Lower leg skin (tissue), 4 donors: ENCODE measurements around the gene KRT28. TPM values are rescaled to one million over a fixed set of nuclear protein-coding genes. Genes with fewer than 3 reads are reported as not detected.

ENCODE experiments used
- DNase-seq, 2 donors: peaks; one replicate each; pipeline ENCODE4 v3.0.0-alpha.2; 2019; ENCODE audit warnings: low spot score in 2 of 2
- H3K4me3 ChIP-seq: fragments of 200-600 bp; sonication (generic); 2 replicates; pipeline ENCODE4 v1.5.1; 2017; ENCODE audit warnings: mild to moderate bottlenecking, low read depth; ENCODE audit not compliant: poor library complexity, severe bottlenecking
- CTCF ChIP-seq, 3 donors: fragments of 450-650 bp; IDR thresholded peaks; one replicate each; pipeline ENCODE4 v1.5.1; 2016; ENCODE audit warnings: antibody characterized with exemption in 3 of 3, mild to moderate bottlenecking in 3 of 3, moderate library complexity in 2 of 3
- POLR2A ChIP-seq, 2 donors: fragments of 450-650 bp; IDR thresholded peaks; one replicate each; pipeline ENCODE4 v1.6.1; 2016 to 2017; ENCODE audit warnings: antibody characterized with exemption in 2 of 2, mild to moderate bottlenecking in 1 of 2, moderate library complexity in 1 of 2
- WGBS, 2 donors: methylation state at CpG; one replicate each; pipeline ENCODE4 v1.1.5; 2018; 5-methylcytosine and 5-hydroxymethylcytosine counted together
- intact Hi-C: fragments of 100-400 bp; cut with DNase I; formaldehyde crosslinking; loops from one replicate; pipeline ENCODE4 v1.15.0; 2023; ENCODE audit warnings: low total_unique reads
- total RNA-seq, 4 donors: library from RNA; depleted of rRNA; stranded (reverse); fragments of >200 nt; gene quantifications; one replicate each; pipeline ENCODE4 v1.1.0, GENCODE V29; 2016

KRT28 gene
- total RNA-seq, 4 donors from 2014 or later = 6.0 TPM; not detected in 3

GRCh38 chr17:40810494-40810893 lies 10.7 kb upstream of the KRT28 start:
- WGBS, 2 donors = 61 to 63% methylated on average over 6 of the region's 6 CpGs
- intact Hi-C loops = no loop called here
- DNase-seq = no peak
- no peak overlapping the region for H3K4me3 ChIP-seq
- TF ChIP-seq CTCF (IDR thresholded peaks at IDR 0.05) (no peak), POLR2A (IDR thresholded peaks at IDR 0.05) (no peak)

- TF ChIP-seq POLR2A (IDR thresholded peaks at IDR 0.05) (no peak), CTCF (IDR thresholded peaks at IDR 0.05) (no peak)
- no peak for DNase-seq
- intact Hi-C loops = loop anchor here (5.0 to 10.0 kb wide), 3 partner anchors 95 to 857 kb away; no protein-coding TSS in a partner anchor
- no peak overlapping the region for H3K4me3 ChIP-seq
- 36 to 58% methylated on average over 2 of the region's 2 CpGs for WGBS, 2 donors
Observed at GRCh38 chr17:40809721-40810421, 10.1 kb upstream of the KRT28 start.

- DNase-seq = no peak
- WGBS, 2 donors = 73 to 82% methylated on average over 3 of the region's 3 CpGs
- no peak overlapping the region for H3K4me3 ChIP-seq
- intact Hi-C loops = loop anchor here (5.0 to 10.0 kb wide), 3 partner anchors 99 to 861 kb away; no protein-coding TSS in a partner anchor
- TF ChIP-seq CTCF (IDR thresholded peaks at IDR 0.05) = no peak
- TF ChIP-seq POLR2A (IDR thresholded peaks at IDR 0.05) = no peak
Observed at GRCh38 chr17:40806131-40806530, 6.4 kb upstream of the KRT28 start.

GRCh38 chr17:40803617-40804082 lies 3.9 kb upstream of the KRT28 start:
- WGBS, 2 donors = 13 to 15% methylated on average over 13 of the region's 13 CpGs
- DNase-seq = peak; percentile 74 to 95
- H3K4me3 ChIP-seq = no peak overlapping the region
- intact Hi-C loops = loop anchor here (10.0 kb wide), 2 partner anchors 101 to 741 kb away; no protein-coding TSS in a partner anchor
- TF ChIP-seq CTCF (IDR thresholded peaks at IDR 0.05) (peak in 1 of 3 donors; percentile 81), POLR2A (IDR thresholded peaks at IDR 0.05) (no peak)

GRCh38 chr17:40801157-40801556 lies 1.4 kb upstream of the KRT28 start:
- no peak overlapping the region for H3K4me3 ChIP-seq
- DNase-seq = no peak
- intact Hi-C loops = loop anchor here (10.0 kb wide), 2 partner anchors 104 to 744 kb away; no protein-coding TSS in a partner anchor
- WGBS, 2 donors = 74 to 82% methylated on average over 2 of the region's 2 CpGs
- no peak for TF ChIP-seq POLR2A (IDR thresholded peaks at IDR 0.05)
- no peak for TF ChIP-seq CTCF (IDR thresholded peaks at IDR 0.05)
